Pancreas (tissue), 10 donors: ENCODE measurements around the gene SETD1B. TPM values are rescaled to one million over a fixed set of nuclear protein-coding genes. Genes with fewer than 3 reads are reported as not detected.

ENCODE experiments used
- ATAC-seq, 4 donors: fragments of 200-7000 bp; cut with Tn5 transposase; one replicate each; pipeline versions ENCODE4 v1.8.0 to v1.9.1; 2020; ENCODE audit warnings: mild to moderate bottlenecking in 4 of 4, moderate library complexity in 4 of 4
- DNase-seq, 6 donors: peaks; one replicate each; pipeline ENCODE4 v3.0.0-alpha.2; 2020
- FAIRE-seq: peaks from 2 replicates; lab custom pipeline; 2012; peaks lifted over from hg19 to GRCh38; lab: Jason Lieb, UNC
- H3K27ac ChIP-seq, 4 donors: fragments of 200-600 bp; sonication (generic); 1 replicate in 3 of 4; 2 replicates in 1 of 4; pipeline versions ENCODE4 v1.5.0 to v1.8.0; 2020
- H3K27me3 ChIP-seq, 4 donors: fragments of 200-600 bp; one replicate each; pipeline ENCODE4 v1.8.0; 2021
- H3K36me3 ChIP-seq, 3 donors: fragments of 200-600 bp; sonication (generic) in 1 of 3; one replicate each; pipeline versions ENCODE4 v1.5.0 to v1.8.0; 2020 to 2021
- H3K4me1 ChIP-seq, 3 donors: fragments of 200-600 bp; one replicate each; pipeline ENCODE4 v1.8.0; 2021
- H3K4me3 ChIP-seq, 4 donors: fragments of 200-600 bp; sonication (generic) in 2 of 4; one replicate each; pipeline versions ENCODE4 v1.5.0 to v1.8.0; 2020 to 2021
- H3K9me3 ChIP-seq, 4 donors: fragments of 200-600 bp; one replicate each; pipeline ENCODE4 v1.8.0; 2021
- CTCF ChIP-seq, 4 donors: fragments of 200-600 bp; sonication (generic) in 3 of 4; IDR thresholded peaks; one replicate each; pipeline versions ENCODE4 v1.5.0 to v1.8.0; 2021; ENCODE audit warnings: antibody characterized with exemption in 4 of 4
- WGBS, 2 donors: extraction: QIAGEN DNeasy Blood & Tissue Kit; methylation state at CpG; one replicate each; pipeline ENCODE4 v1.1.7; 2013; 5-methylcytosine and 5-hydroxymethylcytosine counted together
- intact Hi-C, 3 donors: fragments of 100-400 bp; cut with DNase I; formaldehyde crosslinking; loops; one replicate each; pipeline versions ENCODE4 v1.11.1 to v1.14.2; 2022
- polyA plus RNA-seq, 2 donors: library from polyadenylated mRNA; stranded (reverse); fragments of 200-250 nt; gene quantifications; one replicate each; pipeline ENCODE4 v1.2.3, GENCODE V29; 2013
- total RNA-seq, 6 donors: library from RNA; stranded (reverse); fragmentation: NEBNext Ultra II Directional in 4 of 6; extraction: Animal tissue kit (Norgen Biotek cat#: 25700) in 4 of 6; gene quantifications; one replicate each; pipeline versions ENCODE4 v1.2.1 to v1.2.4, GENCODE V29; 2021 to 2023
- donor health status: healthy with polysubstance abuse.
- donor health status: DM: no; HTN: no; CAD: no; lungs with moderate emphysema.
- donor health status: DM: no; HTN: no; CAD: no.
- donor health status: control.
- donor health status: control.
- donor health status: Bipolar disorder and iron deficiency.
- donor health status: DM: yes; HTN: yes; CAD: no.
- donor health status: DM: no; HTN: no; CAD: no.
- donor health status: DM: no; HTN: no; CAD: no.
- donor health status: DM: yes; HTN: yes; CAD: no.

The SETD1B gene
- total and polyA plus RNA-seq, 8 donors = 9.2 to 18.5 (median 12.2) TPM

DNA sequence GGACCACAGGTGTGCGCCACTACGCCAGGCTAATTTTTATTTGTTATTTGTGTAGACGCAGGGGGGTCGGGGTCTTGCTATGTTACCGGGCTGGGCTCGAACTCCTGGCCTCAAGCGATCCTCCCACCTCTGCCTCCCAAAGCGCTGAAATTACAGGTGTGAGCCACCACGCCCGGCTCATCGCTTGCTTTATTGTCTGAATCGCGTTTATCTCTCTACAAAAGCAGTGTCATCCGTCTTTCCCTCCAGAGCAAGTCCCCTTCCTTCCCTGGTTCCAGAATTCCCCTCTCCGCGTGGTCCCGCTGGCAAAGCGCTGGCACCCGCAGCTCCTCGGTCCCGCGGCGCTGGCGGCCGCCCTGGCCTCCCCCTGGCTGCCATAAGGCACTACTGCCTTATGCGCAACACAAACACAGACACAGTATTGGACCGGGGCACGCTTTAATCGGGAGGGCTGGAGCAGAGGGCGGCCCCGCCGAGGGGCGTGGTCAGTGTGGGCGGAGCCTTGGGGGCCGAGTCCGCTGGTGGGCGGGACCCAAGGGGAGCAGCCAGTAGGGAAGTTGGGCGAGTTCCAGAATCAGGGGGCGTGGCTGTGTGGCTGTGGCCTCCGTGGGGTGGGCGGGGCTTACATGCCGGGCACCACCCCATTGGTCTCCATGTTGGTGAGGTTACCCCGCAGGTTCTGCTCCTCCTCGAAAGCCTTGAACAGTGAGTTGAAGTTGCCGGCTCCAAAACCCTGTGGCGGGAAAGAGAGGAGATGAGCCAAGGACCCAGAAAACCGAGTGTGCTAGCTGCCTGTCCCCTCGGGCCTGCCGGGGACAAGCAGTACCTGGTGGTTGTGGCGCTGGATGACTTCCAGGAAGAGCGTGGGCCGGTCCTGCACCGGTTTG is 35.5 kb downstream of the SETD1B start:
- TF ChIP-seq CTCF (IDR thresholded peaks at IDR 0.05) = peak in 3 of 4 donors; percentile 23 to 24 (median 23)

DNA sequence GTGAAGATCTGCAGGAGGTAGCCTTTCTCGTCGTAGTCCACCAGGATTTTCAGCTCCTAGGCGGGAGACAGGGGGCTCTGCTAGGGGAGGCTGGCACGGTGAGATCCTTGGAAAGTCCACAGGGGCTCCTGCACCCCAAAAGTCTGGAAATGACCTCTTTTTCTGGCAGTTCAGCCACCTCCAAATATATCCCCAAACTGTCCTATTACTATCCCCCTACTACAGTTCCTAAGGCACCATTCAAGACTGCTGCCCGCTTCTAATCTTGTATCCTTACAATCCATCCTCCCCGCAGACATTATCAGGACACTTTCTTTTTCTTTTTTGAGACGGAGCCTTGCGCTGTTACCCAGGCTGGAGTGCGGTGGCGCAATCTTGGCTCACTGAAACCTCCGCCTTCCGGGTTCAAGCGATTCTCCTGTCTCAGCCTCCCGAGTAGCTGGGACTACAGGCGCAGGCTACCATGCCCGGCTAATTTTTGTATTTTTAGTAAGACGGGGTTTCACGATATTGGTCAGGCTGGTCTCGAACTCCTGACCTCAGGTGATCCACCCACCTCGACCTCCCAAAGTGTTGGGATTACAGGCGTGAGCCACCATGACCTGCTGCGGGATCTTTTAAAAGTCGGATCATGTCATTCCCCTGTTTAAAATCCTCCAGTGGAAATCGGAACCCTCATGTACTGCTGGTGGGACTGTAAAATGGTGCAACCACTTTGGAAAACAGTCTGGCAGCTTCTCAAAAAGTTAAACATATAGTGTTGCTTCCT is 36.4 kb downstream of the SETD1B start:
- no peak for FAIRE-seq
- WGBS, 2 donors = 63 to 67% methylated on average over 24 of the region's 24 CpGs

More for the DNA sequence above, 35.5 kb downstream of the SETD1B start:
- Histone ChIP-seq H3K27me3 (no peaks in the 10 kb centered on the region), H3K36me3 (no peaks in the 10 kb centered on the region), H3K4me3 (peak overlapping the region; percentile 23 to 63 (median 46)), H3K9me3 (no peaks in the 10 kb centered on the region), H3K27ac (peak overlapping the region in 3 of 4 donors; percentile 20 to 57 (median 52)), H3K4me1 (peaks cover 0 to 7% (median 0%) of the 10 kb centered on the region in 3 donors)
- 11 to 13% methylated on average over 53 of the region's 53 CpGs for WGBS, 2 donors
- DNase-seq (peak; percentile 99 to 100 (median 100)), ATAC-seq (peak; percentile 98 to 99 (median 98)), FAIRE-seq (peak; percentile 70)
- intact Hi-C loops = no loop called here

DNA sequence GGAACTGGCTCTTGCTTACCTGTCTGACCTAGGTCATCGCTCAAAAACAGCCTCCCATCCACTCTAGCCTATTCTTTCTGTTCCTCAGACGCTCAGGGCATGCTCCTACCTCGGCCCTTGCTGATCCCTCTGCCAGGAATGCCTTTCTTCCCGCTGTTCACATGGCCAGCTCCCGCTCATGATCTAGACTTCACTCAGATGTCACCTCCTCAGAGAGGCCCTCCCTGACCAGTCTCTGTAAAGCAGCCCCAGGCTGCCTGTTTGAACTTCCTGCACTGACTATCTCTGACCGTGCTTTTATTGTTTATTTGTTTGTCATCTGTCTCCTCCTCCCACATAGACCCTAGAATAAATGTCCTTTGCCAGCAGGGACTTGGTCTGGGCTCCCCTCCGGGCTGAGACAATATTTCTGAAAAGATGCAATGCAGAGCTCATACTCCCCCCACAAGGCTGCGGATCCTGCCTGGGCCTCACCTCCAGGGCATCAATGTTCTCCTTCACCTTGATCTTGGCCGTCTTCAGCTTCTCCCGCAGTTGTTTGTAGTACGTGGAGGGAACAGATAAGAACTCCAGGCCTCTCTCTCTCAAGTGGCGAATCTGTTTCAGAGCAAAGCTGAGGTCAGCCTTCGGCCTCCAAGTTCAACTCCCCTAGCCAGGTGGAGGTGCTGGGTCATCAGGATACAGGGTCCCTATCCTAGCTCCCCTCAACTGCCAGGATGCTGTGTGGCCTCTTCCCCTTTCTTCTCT is 39.6 kb downstream of the SETD1B start:
- no peak for FAIRE-seq
- intact Hi-C loops = no loop called here
- no peaks in the 10 kb centered on the region for H3K36me3 ChIP-seq
- ATAC-seq = no peak
- H3K27me3 ChIP-seq = no peaks in the 10 kb centered on the region
- H3K4me3 ChIP-seq = no peak overlapping the region
- 64 to 72% methylated on average over 13 of the region's 13 CpGs for WGBS, 2 donors
- TF ChIP-seq CTCF (IDR thresholded peaks at IDR 0.05) = no peak
- H3K9me3 ChIP-seq = no peaks in the 10 kb centered on the region
- DNase-seq = no peak
- peaks cover 0 to 7% (median 0%) of the 10 kb centered on the region in 3 donors for H3K4me1 ChIP-seq
- no peak overlapping the region for H3K27ac ChIP-seq

More for the DNA sequence above, 36.4 kb downstream of the SETD1B start:
- ATAC-seq (peak in 1 of 4 donors; percentile 1), DNase-seq (no peak)
- intact Hi-C loops = no loop called here
- H3K9me3 ChIP-seq = no peaks in the 10 kb centered on the region
- H3K27ac ChIP-seq = peak overlapping the region in 2 of 4 donors; percentile 52 to 57
- peaks cover 0 to 7% (median 0%) of the 10 kb centered on the region in 3 donors for H3K4me1 ChIP-seq
- H3K27me3 ChIP-seq = no peaks in the 10 kb centered on the region
- peak overlapping the region; percentile 23 to 63 (median 46) for H3K4me3 ChIP-seq
- H3K36me3 ChIP-seq = no peaks in the 10 kb centered on the region
- no peak for TF ChIP-seq CTCF (IDR thresholded peaks at IDR 0.05)

GRCh38 chr12:121845701-121846100 is 41.9 kb downstream of the SETD1B start:
- ATAC-seq (no peak), DNase-seq (no peak), FAIRE-seq (no peak)
- 92 to 98% methylated on average over 1 of the region's 1 CpG for WGBS, 2 donors
- no peaks in the 10 kb centered on the region for H3K9me3 ChIP-seq
- H3K27me3 ChIP-seq = no peaks in the 10 kb centered on the region
- H3K27ac ChIP-seq = no peak overlapping the region
- H3K4me1 ChIP-seq = no peaks in the 10 kb centered on the region
- intact Hi-C loops = no loop called here
- no peak overlapping the region for H3K4me3 ChIP-seq
- no peak for TF ChIP-seq CTCF (IDR thresholded peaks at IDR 0.05)
- H3K36me3 ChIP-seq = no peaks in the 10 kb centered on the region
